Mesendoderm (in vitro differentiated cells): Measurements from ENCODE around the gene MLF2.
A peak's percentile ranks its signal among the peaks of the same experiment; 100 is the strongest.

ENCODE experiments used
- DNase-seq: peaks from one replicate; pipeline ENCODE4 v3.0.0; 2013
- H2AK5ac ChIP-seq: 2 replicates; pipeline ENCODE4 v1.6.1; 2013; ENCODE audit warnings: low read length, inconsistent platforms
- H2BK120ac ChIP-seq: 2 replicates; pipeline ENCODE4 v1.6.1; 2013; ENCODE audit warnings: low read depth, mild to moderate bottlenecking, low read length, moderate library complexity, mixed read lengths
- H2BK15ac ChIP-seq: replicated peaks from 2 replicates; pipeline ENCODE4 v1.6.1; 2013; ENCODE audit warnings: low read depth, mild to moderate bottlenecking, moderate library complexity
- H2BK5ac ChIP-seq: 2 replicates; pipeline ENCODE4 v1.6.1; 2013; ENCODE audit warnings: low read length, inconsistent platforms
- H3K18ac ChIP-seq: 2 replicates; pipeline ENCODE4 v1.6.1; 2013; ENCODE audit warnings: mild to moderate bottlenecking, low read length, mixed read lengths
- H3K23ac ChIP-seq: one replicate; pipeline ENCODE4 v1.6.1; 2013; ENCODE audit warnings: low read length
- H3K27ac ChIP-seq: 2 replicates; pipeline ENCODE4 v1.5.1; 2013; ENCODE audit warnings: low read depth, mild to moderate bottlenecking, inconsistent platforms, low read length, moderate library complexity
- H3K27me3 ChIP-seq: 2 replicates; pipeline ENCODE4 v1.6.1; 2013; ENCODE audit warnings: low read length, control low read depth, mild to moderate bottlenecking, inconsistent platforms; ENCODE audit not compliant: insufficient read depth, poor library complexity
- H3K36me3 ChIP-seq: 2 replicates; pipeline ENCODE4 v1.6.1; 2013; ENCODE audit warnings: low read length, inconsistent platforms; ENCODE audit not compliant: control insufficient read depth, insufficient read depth
- H3K4ac ChIP-seq: one replicate; pipeline ENCODE4 v1.6.1; 2013; ENCODE audit warnings: low read depth, mild to moderate bottlenecking, low read length, moderate library complexity
- H3K4me1 ChIP-seq: 2 replicates; pipeline ENCODE4 v1.6.1; 2013; ENCODE audit warnings: low read depth, low read length, inconsistent platforms; ENCODE audit not compliant: control insufficient read depth
- H3K4me2 ChIP-seq: 2 replicates; pipeline ENCODE4 v1.6.1; 2013; ENCODE audit warnings: low read length
- H3K4me3 ChIP-seq: 2 replicates; pipeline ENCODE4 v1.5.1; 2013; ENCODE audit warnings: mild to moderate bottlenecking, low read length
- H3K56ac ChIP-seq: one replicate; pipeline ENCODE4 v1.6.1; 2013; ENCODE audit warnings: low read length
- H3K79me1 ChIP-seq: 2 replicates; pipeline ENCODE4 v1.6.1; 2013; ENCODE audit warnings: low read length, inconsistent platforms
- H3K79me2 ChIP-seq: 2 replicates; pipeline ENCODE4 v1.6.1; 2013; ENCODE audit warnings: mild to moderate bottlenecking, low read length; ENCODE audit not compliant: control insufficient read depth, insufficient read depth
- H3K9ac ChIP-seq: 2 replicates; pipeline ENCODE4 v1.6.1; 2013; ENCODE audit warnings: low read length, inconsistent platforms
- H4K5ac ChIP-seq: one replicate; pipeline ENCODE4 v1.6.1; 2013; ENCODE audit warnings: low read length
- H4K8ac ChIP-seq: one replicate; pipeline ENCODE4 v1.6.1; 2013; ENCODE audit warnings: low read depth, mild to moderate bottlenecking, control low read depth, low read length, moderate library complexity
- WGBS: extraction: QIAGEN DNeasy Blood & Tissue Kit; methylation state at CpG from one replicate; pipeline ENCODE4 v1.1.7; 2013; ENCODE audit warnings: low lambda C conversion rate, missing lambda C conversion rate; ENCODE audit not compliant: insufficient coverage; ENCODE audit errors: extremely low coverage; 5-methylcytosine and 5-hydroxymethylcytosine counted together

MLF2 gene

GRCh38 chr12:6725350-6725749 lies 27.6 kb downstream of the MLF2 start:
- Histone ChIP-seq H3K4me1 (no peaks in the 10 kb centered on the region), H3K4me3 (no peak overlapping the region), H4K8ac (no peak overlapping the region), H3K79me2 (no peaks in the 10 kb centered on the region), H3K23ac (no peak overlapping the region), H3K79me1 (peaks cover 2% of the 10 kb centered on the region), H2BK15ac (no peak overlapping the region), H3K4ac (no peak overlapping the region), H3K18ac (no peak overlapping the region), H3K56ac (no peak overlapping the region), H3K27me3 (no peaks in the 10 kb centered on the region), H3K4me2 (no peak overlapping the region), H3K9ac (no peak overlapping the region), H3K27ac (no peak overlapping the region), H2BK120ac (no peak overlapping the region), H2AK5ac (no peak overlapping the region), H4K5ac (no peak overlapping the region), H3K36me3 (no peaks in the 10 kb centered on the region), H2BK5ac (no peak overlapping the region)
- no CpG with 5 or more reads among the region's 7 CpGs for WGBS
- DNase-seq: no peak

GRCh38 chr12:6724409-6724797 lies 28.5 kb downstream of the MLF2 start:
- Histone ChIP-seq H3K4me1 (peaks cover 2% of the 10 kb centered on the region), H2BK15ac (no peak overlapping the region), H3K56ac (peak overlapping the region; percentile 90), H2BK5ac (no peak overlapping the region), H3K79me1 (peaks cover 2% of the 10 kb centered on the region), H3K4me3 (peak overlapping the region; percentile 41), H3K4ac (no peak overlapping the region), H4K8ac (no peak overlapping the region), H2AK5ac (no peak overlapping the region), H3K4me2 (peak overlapping the region; percentile 87), H3K18ac (no peak overlapping the region), H3K36me3 (no peaks in the 10 kb centered on the region), H3K9ac (peak overlapping the region; percentile 76), H3K79me2 (no peaks in the 10 kb centered on the region), H4K5ac (no peak overlapping the region), H3K27ac (peak overlapping the region; percentile 28), H2BK120ac (no peak overlapping the region), H3K27me3 (no peaks in the 10 kb centered on the region), H3K23ac (no peak overlapping the region)
- peak; percentile 47 for DNase-seq
- WGBS: no CpG with 5 or more reads among the region's 10 CpGs

GRCh38 chr12:6723607-6724408 lies 29.1 kb downstream of the MLF2 start, which contains the start of gene COPS7A:
COPS7A (plus strand) TSS chr12:6724046; CDS start chr12:6724657, 611 bp downstream.
- H3K79me2 ChIP-seq: no peaks in the 10 kb centered on the region
- H3K56ac ChIP-seq: peak within 1 kb of the TSS; percentile 97
- H3K4me2 ChIP-seq: peak within 1 kb of the TSS; percentile 97
- peak within 1 kb of the TSS; percentile 94 for H3K18ac ChIP-seq
- H3K36me3 ChIP-seq: no peaks in the 10 kb centered on the region
- peaks cover 2% of the 10 kb centered on the region for H3K79me1 ChIP-seq
- no peak within 1 kb of the TSS for H2BK5ac ChIP-seq
- DNase-seq: peak; percentile 100
- H2BK15ac ChIP-seq: no peak within 1 kb of the TSS
- peak within 1 kb of the TSS; percentile 93 for H3K9ac ChIP-seq
- peak within 1 kb of the TSS; percentile 53 for H3K4me3 ChIP-seq
- peak within 1 kb of the TSS; percentile 95 for H4K5ac ChIP-seq
- H2AK5ac ChIP-seq: no peak within 1 kb of the TSS
- H3K4me1 ChIP-seq: peaks cover 2% of the 10 kb centered on the region
- H2BK120ac ChIP-seq: peak within 1 kb of the TSS; percentile 35
- WGBS: no CpG with 5 or more reads among the region's 49 CpGs
- no peaks in the 10 kb centered on the region for H3K27me3 ChIP-seq
- no peak within 1 kb of the TSS for H4K8ac ChIP-seq
- H3K4ac ChIP-seq: no peak within 1 kb of the TSS
- H3K23ac ChIP-seq: no peak within 1 kb of the TSS
- peak within 1 kb of the TSS; percentile 28 for H3K27ac ChIP-seq

DNA sequence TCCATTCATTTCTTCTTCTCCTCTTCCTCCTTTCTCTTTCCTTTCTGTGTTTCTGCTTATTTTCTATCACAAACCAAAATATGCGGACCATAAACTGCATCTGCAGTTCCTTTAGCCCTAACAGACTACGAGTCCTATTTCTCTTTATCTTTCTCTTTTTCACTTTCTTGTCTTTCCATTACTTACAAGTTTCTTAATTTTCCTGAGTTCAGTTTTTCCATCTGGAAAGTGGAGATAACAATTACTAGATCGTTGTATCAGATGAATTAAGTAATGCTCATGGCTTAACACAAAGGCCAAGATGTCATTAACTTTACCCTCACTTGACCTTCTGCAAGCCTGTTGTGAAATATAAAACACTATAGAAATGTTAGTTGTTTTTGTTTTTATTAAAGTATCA lies 30.1 kb downstream of the MLF2 start:
- no peak overlapping the region for H3K4me3 ChIP-seq
- no peak for DNase-seq
- H3K79me2 ChIP-seq: no peaks in the 10 kb centered on the region
- peaks cover 2% of the 10 kb centered on the region for H3K4me1 ChIP-seq
- no peak overlapping the region for H2BK5ac ChIP-seq
- H3K4me2 ChIP-seq: no peak overlapping the region
- no peak overlapping the region for H4K8ac ChIP-seq
- H3K27ac ChIP-seq: no peak overlapping the region
- H2BK15ac ChIP-seq: no peak overlapping the region
- no peak overlapping the region for H3K23ac ChIP-seq
- H3K79me1 ChIP-seq: peaks cover 2% of the 10 kb centered on the region
- H2BK120ac ChIP-seq: no peak overlapping the region
- H2AK5ac ChIP-seq: no peak overlapping the region
- WGBS: no CpG with 5 or more reads among the region's 3 CpGs
- H3K36me3 ChIP-seq: no peaks in the 10 kb centered on the region
- H3K18ac ChIP-seq: no peak overlapping the region
- no peak overlapping the region for H3K56ac ChIP-seq
- no peak overlapping the region for H3K4ac ChIP-seq
- H4K5ac ChIP-seq: no peak overlapping the region
- no peaks in the 10 kb centered on the region for H3K27me3 ChIP-seq
- no peak overlapping the region for H3K9ac ChIP-seq

DNA sequence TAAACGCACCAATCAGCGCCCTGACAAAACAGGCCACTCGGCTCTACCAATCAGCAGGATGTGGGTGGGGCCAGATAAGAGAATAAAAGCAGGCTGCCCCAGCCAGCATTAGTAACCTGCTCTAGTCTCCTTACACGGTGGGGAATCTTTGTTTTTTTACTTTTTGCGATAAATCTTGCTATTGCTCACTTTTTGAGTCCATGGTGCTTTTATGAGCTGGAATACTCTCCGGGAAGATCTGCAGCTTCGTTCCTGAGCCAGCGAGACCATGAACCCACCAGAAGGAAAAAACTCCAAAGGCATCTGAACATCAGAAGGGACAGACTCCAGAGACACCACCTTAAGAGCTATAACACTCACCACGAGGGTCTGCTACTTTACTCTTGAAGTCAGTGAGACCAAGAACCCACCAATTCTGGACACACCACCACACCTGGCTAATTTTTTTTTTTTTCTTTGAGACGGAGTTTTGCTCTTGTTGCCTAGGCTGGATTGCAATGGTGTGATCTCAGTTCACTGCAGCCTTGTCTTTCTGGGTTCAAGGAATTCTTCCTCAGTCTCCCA lies 36.0 kb downstream of the MLF2 start:
- no peak overlapping the region for H2BK15ac ChIP-seq
- no peaks in the 10 kb centered on the region for H3K36me3 ChIP-seq
- peaks cover 2% of the 10 kb centered on the region for H3K4me1 ChIP-seq
- no peak overlapping the region for H2BK5ac ChIP-seq
- no peak overlapping the region for H3K18ac ChIP-seq
- no peaks in the 10 kb centered on the region for H3K79me2 ChIP-seq
- H3K56ac ChIP-seq: no peak overlapping the region
- no peaks in the 10 kb centered on the region for H3K27me3 ChIP-seq
- no peak overlapping the region for H4K5ac ChIP-seq
- H3K4ac ChIP-seq: no peak overlapping the region
- DNase-seq: no peak
- H2AK5ac ChIP-seq: no peak overlapping the region
- H3K27ac ChIP-seq: no peak overlapping the region
- no peak overlapping the region for H3K4me3 ChIP-seq
- no peak overlapping the region for H3K23ac ChIP-seq
- H4K8ac ChIP-seq: no peak overlapping the region
- H3K9ac ChIP-seq: no peak overlapping the region
- H3K79me1 ChIP-seq: no peaks in the 10 kb centered on the region
- H3K4me2 ChIP-seq: no peak overlapping the region
- H2BK120ac ChIP-seq: no peak overlapping the region
- no CpG with 5 or more reads among the region's 10 CpGs for WGBS
